Gastroesophageal sphincter (tissue), 4 donors: Measurements from ENCODE around the gene RASD1. TPM values are rescaled to one million over a fixed set of nuclear protein-coding genes. Genes with fewer than 3 reads are reported as not detected.

ENCODE experiments used
- ATAC-seq: fragments of 150-250 bp; one replicate; pipeline ENCODE4 v1.9.1; 2016; ENCODE audit warnings: mild to moderate bottlenecking, moderate library complexity
- H3K27ac ChIP-seq, 4 donors: fragments of 200-600 bp; sonication (generic) in 3 of 4; 1 replicate in 3 of 4; 2 replicates in 1 of 4; pipeline ENCODE4 v1.5.1; 2016 to 2019
- H3K27me3 ChIP-seq: fragments of 200-600 bp; sonication (generic); one replicate; pipeline ENCODE4 v1.5.1; 2019
- H3K36me3 ChIP-seq, 2 donors: fragments of 200-600 bp; sonication (generic); one replicate each; pipeline ENCODE4 v1.5.1; 2019; ENCODE audit warnings: control low read depth in 1 of 2
- H3K4me1 ChIP-seq, 3 donors: fragments of 200-600 bp; sonication (generic); 1 replicate in 2 of 3; 2 replicates in 1 of 3; pipeline ENCODE4 v1.5.1; 2016 to 2019; ENCODE audit warnings: control low read depth in 2 of 3
- H3K4me3 ChIP-seq, 2 donors: fragments of 200-600 bp; sonication (generic); one replicate each; pipeline ENCODE4 v1.5.1; 2019; ENCODE audit warnings: mild to moderate bottlenecking in 1 of 2, moderate library complexity in 1 of 2
- H3K9me3 ChIP-seq, 3 donors: fragments of 200-600 bp; sonication (generic); one replicate each; pipeline ENCODE4 v1.5.1; 2017 to 2019; ENCODE audit warnings: control low read depth in 2 of 3
- EP300 ChIP-seq: sonication (generic); formaldehyde crosslinking; IDR thresholded peaks from one replicate; pipeline ENCODE4 v1.6.1; 2017; ENCODE audit warnings: antibody characterized with exemption, mild to moderate bottlenecking
- POLR2A ChIP-seq, 2 donors: fragments of 450-650 bp; IDR thresholded peaks; one replicate each; pipeline ENCODE4 v1.6.1; 2017; ENCODE audit warnings: antibody characterized with exemption in 2 of 2, mild to moderate bottlenecking in 2 of 2, moderate library complexity in 1 of 2
- POLR2AphosphoS5 ChIP-seq: sonication (generic); formaldehyde crosslinking; IDR thresholded peaks from one replicate; pipeline ENCODE4 v1.6.1; 2017; ENCODE audit warnings: antibody characterized with exemption
- WGBS, 2 donors: methylation state at CpG; one replicate each; pipeline ENCODE4 v1.1.5; 2018; ENCODE audit warnings: low coverage in 1 of 2; 5-methylcytosine and 5-hydroxymethylcytosine counted together
- small RNA-seq, 4 donors: library from RNA; depleted of rRNA; stranded (forward); fragments of <200 nt; gene quantifications; one replicate each; pipeline ENCODE3, GENCODE V24; 2016
- total RNA-seq, 4 donors: library from RNA; depleted of rRNA; stranded (reverse); fragments of >200 nt; gene quantifications; one replicate each; pipeline ENCODE4 v1.1.0, GENCODE V29; 2016
- TF ChIP-seq, protein P1 (sequence below), 4 experiments: fragments of 200-600 bp in 2 of 4; fragments of 450-650 bp in 2 of 4; sonication (generic) in 1 of 4; IDR thresholded peaks; one replicate each; pipeline ENCODE4 v1.5.1; 2017 to 2019; ENCODE audit warnings: antibody characterized with exemption in 4 of 4, mild to moderate bottlenecking in 2 of 4, moderate library complexity in 2 of 4

Gene RASD1
- total RNA-seq, 4 donors from 2014 or later: 2.6 to 24.6 (median 5.1) TPM

DNA sequence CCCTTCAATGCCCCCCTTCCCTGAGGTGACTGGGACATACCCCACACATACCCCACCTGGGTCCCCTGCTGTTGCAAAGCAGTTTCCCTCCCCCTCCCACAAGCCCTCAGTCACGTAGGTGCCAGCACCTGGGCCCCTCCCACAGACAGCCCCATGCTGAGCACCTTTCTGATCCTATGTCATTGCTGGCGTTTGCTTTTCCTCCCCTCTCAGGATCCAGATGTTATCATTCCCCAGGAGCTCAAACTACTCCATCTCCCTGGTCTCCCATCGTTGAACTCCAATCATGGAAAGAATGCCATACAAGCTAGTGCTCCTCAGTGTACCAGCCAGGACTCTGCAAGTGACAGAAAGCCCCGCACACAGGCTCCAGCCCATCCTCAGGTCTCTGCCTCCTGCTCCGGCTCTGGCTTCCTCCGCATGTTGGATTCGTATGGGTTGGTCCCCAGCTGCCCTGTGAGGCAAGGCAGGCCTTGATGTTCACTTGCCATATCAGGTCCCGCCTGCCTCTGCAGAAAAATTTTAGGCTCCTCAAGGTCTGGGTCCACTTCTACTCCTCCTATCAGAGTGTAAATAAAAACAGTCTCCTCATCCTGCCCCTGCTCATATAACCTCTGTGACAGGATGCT, 50.8 kb downstream of the RASD1 start:
- H3K36me3 ChIP-seq: no peaks in the 10 kb centered on the region
- no peaks in the 10 kb centered on the region for H3K4me1 ChIP-seq
- peaks cover 8% of the 10 kb centered on the region for H3K27me3 ChIP-seq
- 56 to 59% methylated on average over 4 to 5 of the region's 8 CpGs for WGBS, 2 donors
- ATAC-seq: peak; percentile 18
- TF ChIP-seq EP300 (no peak), POLR2AphosphoS5 (no peak), POLR2A (IDR thresholded peaks at IDR 0.05) (no peak)
- TF ChIP-seq, protein P1, sequence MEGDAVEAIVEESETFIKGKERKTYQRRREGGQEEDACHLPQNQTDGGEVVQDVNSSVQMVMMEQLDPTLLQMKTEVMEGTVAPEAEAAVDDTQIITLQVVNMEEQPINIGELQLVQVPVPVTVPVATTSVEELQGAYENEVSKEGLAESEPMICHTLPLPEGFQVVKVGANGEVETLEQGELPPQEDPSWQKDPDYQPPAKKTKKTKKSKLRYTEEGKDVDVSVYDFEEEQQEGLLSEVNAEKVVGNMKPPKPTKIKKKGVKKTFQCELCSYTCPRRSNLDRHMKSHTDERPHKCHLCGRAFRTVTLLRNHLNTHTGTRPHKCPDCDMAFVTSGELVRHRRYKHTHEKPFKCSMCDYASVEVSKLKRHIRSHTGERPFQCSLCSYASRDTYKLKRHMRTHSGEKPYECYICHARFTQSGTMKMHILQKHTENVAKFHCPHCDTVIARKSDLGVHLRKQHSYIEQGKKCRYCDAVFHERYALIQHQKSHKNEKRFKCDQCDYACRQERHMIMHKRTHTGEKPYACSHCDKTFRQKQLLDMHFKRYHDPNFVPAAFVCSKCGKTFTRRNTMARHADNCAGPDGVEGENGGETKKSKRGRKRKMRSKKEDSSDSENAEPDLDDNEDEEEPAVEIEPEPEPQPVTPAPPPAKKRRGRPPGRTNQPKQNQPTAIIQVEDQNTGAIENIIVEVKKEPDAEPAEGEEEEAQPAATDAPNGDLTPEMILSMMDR (IDR thresholded peaks at IDR 0.05): no peak
- H3K27ac ChIP-seq: no peak overlapping the region
- no peaks in the 10 kb centered on the region for H3K9me3 ChIP-seq
- H3K4me3 ChIP-seq: no peak overlapping the region

Small RNA genes lying within 50 kb of the gene (small RNA-seq; reads per million reads assigned to genes)
- gene RF00019: 0 reads per million in 4 donors

Other genes with a start within 250 kb of the RASD1 start
- gene COPS3, start 215.1 kb downstream of the RASD1 start, total RNA-seq: 10 to 100 TPM; 51.8 to 85.3 (median 54.8) TPM
- 1 to 10 TPM; 2.3 to 9.0 (median 4.5) TPM for gene NT5M, start 193.0 kb downstream of the RASD1 start, total RNA-seq
- gene MED9, start 19.4 kb downstream of the RASD1 start, total RNA-seq: 10 to 100 TPM in 3 of 4 donors, 1 to 10 TPM in 1; 9.1 to 19.5 (median 16.6) TPM
- gene PEMT, start 95.3 kb upstream of the RASD1 start, total RNA-seq: 10 to 100 TPM in 3 of 4 donors, 1 to 10 TPM in 1; 8.6 to 20.7 (median 17.5) TPM
- 10 to 100 TPM; 15.9 to 39.7 (median 28.3) TPM for gene RAI1, start 185.1 kb upstream of the RASD1 start, total RNA-seq